H9 (cell line): Measurements from ENCODE around the gene ENHO. TPM values are rescaled to one million over a fixed set of nuclear protein-coding genes. Genes with fewer than 3 reads are reported as not detected.

Source experiments
- DNase-seq: peaks from one replicate; pipeline ENCODE4 v3.0.0-alpha.2; 2017
- H2AFZ ChIP-seq: one replicate; pipeline ENCODE4 v1.6.1; 2013; ENCODE audit warnings: mild to moderate bottlenecking, low read length, control low read depth, moderate library complexity
- H2AK5ac ChIP-seq: 2 replicates; pipeline ENCODE4 v1.6.1; 2013; ENCODE audit warnings: low read length, control low read depth, mixed read lengths; ENCODE audit not compliant: insufficient read length
- H2BK120ac ChIP-seq: one replicate; pipeline ENCODE4 v1.6.1; 2013; ENCODE audit warnings: low read depth, mild to moderate bottlenecking, low read length, control low read depth, inconsistent platforms; ENCODE audit not compliant: poor library complexity, severe bottlenecking
- H2BK12ac ChIP-seq: 2 replicates; pipeline ENCODE4 v1.6.1; 2013; ENCODE audit warnings: low read length, control low read depth, mixed read lengths, low read depth; ENCODE audit not compliant: insufficient read length
- H2BK15ac ChIP-seq: 2 replicates; pipeline ENCODE4 v1.6.1; 2013; ENCODE audit warnings: low read depth, low read length, control low read depth
- H2BK20ac ChIP-seq: one replicate; pipeline ENCODE4 v1.6.1; 2013; ENCODE audit warnings: low read depth, mild to moderate bottlenecking, low read length, control low read depth, inconsistent platforms; ENCODE audit not compliant: poor library complexity, severe bottlenecking
- H2BK5ac ChIP-seq: 2 replicates; pipeline ENCODE4 v1.6.1; 2013; ENCODE audit warnings: low read length, control low read depth, mixed read lengths; ENCODE audit not compliant: insufficient read length
- H3K14ac ChIP-seq: 2 replicates; pipeline ENCODE4 v1.6.1; 2013; ENCODE audit warnings: low read length, control low read depth; ENCODE audit not compliant: insufficient read depth
- H3K18ac ChIP-seq: 2 replicates; pipeline ENCODE4 v1.6.1; 2013; ENCODE audit warnings: low read depth, mild to moderate bottlenecking, mixed read lengths, low read length, control low read depth; ENCODE audit not compliant: insufficient read length
- H3K23ac ChIP-seq: 2 replicates; pipeline ENCODE4 v1.6.1; 2013; ENCODE audit warnings: low read length, control low read depth, mixed read lengths, low read depth; ENCODE audit not compliant: insufficient read length
- H3K23me2 ChIP-seq: 2 replicates; pipeline ENCODE4 v1.6.1; 2013; ENCODE audit warnings: low read depth, mild to moderate bottlenecking, mixed read lengths, low read length, control low read depth; ENCODE audit not compliant: insufficient read length, poor library complexity, severe bottlenecking
- H3K27ac ChIP-seq: 2 replicates; pipeline ENCODE4 v1.5.1; 2013; ENCODE audit warnings: low read length, control low read depth, mixed read lengths, low read depth; ENCODE audit not compliant: insufficient read length
- H3K27me3 ChIP-seq: 2 replicates; pipeline ENCODE4 v1.6.1; 2013; ENCODE audit warnings: low read length, control low read depth, inconsistent platforms; ENCODE audit not compliant: insufficient read depth
- H3K4ac ChIP-seq: 2 replicates; pipeline ENCODE4 v1.6.1; 2013; ENCODE audit warnings: low read depth, mild to moderate bottlenecking, control low read depth, inconsistent platforms, low read length, moderate library complexity
- H3K4me1 ChIP-seq: 2 replicates; pipeline ENCODE4 v1.6.1; 2013; ENCODE audit warnings: low read length, control low read depth, inconsistent platforms; ENCODE audit not compliant: insufficient read depth
- H3K4me2 ChIP-seq: 2 replicates; pipeline ENCODE4 v1.6.1; 2013; ENCODE audit warnings: low read length, control low read depth, mixed read lengths; ENCODE audit not compliant: insufficient read length, insufficient read depth
- H3K56ac ChIP-seq: 2 replicates; pipeline ENCODE4 v1.6.1; 2013; ENCODE audit warnings: low read depth, mild to moderate bottlenecking, mixed read lengths, low read length, control low read depth; ENCODE audit not compliant: insufficient read length
- H3K79me1 ChIP-seq: 2 replicates; pipeline ENCODE4 v1.6.1; 2013; ENCODE audit warnings: low read depth, mild to moderate bottlenecking, moderate library complexity, low read length, control low read depth, inconsistent platforms; ENCODE audit not compliant: insufficient read depth, poor library complexity, severe bottlenecking
- H3K79me2 ChIP-seq: 2 replicates; pipeline ENCODE4 v1.6.1; 2013; ENCODE audit warnings: low read length, control low read depth, inconsistent platforms; ENCODE audit not compliant: insufficient read depth
- H3K9ac ChIP-seq: 2 replicates; pipeline ENCODE4 v1.6.1; 2013; ENCODE audit warnings: low read length, control low read depth, mixed read lengths; ENCODE audit not compliant: insufficient read length; ENCODE audit errors: extremely low read depth
- H3K9me3 ChIP-seq: one replicate; pipeline ENCODE4 v1.6.1; 2013; ENCODE audit warnings: low read depth, low read length, inconsistent platforms; ENCODE audit not compliant: control insufficient read depth
- H3T11ph ChIP-seq: one replicate; pipeline ENCODE4 v1.6.1; 2013; ENCODE audit warnings: mild to moderate bottlenecking, low read length, control low read depth, inconsistent platforms
- H4K20me1 ChIP-seq: one replicate; pipeline ENCODE4 v1.6.1; 2013; ENCODE audit not compliant: control insufficient read depth, insufficient read length, insufficient read depth
- H4K5ac ChIP-seq: 2 replicates; pipeline ENCODE4 v1.6.1; 2013; ENCODE audit warnings: low read depth, mild to moderate bottlenecking, mixed read lengths, low read length, control low read depth; ENCODE audit not compliant: insufficient read length
- H4K8ac ChIP-seq: replicated peaks from 2 replicates; pipeline ENCODE4 v1.6.1; 2013; ENCODE audit warnings: low read length, control low read depth, mixed read lengths, low read depth; ENCODE audit not compliant: insufficient read length
- H4K91ac ChIP-seq: 2 replicates; pipeline ENCODE4 v1.6.1; 2013; ENCODE audit warnings: low read depth, mild to moderate bottlenecking, moderate library complexity, mixed read lengths, low read length, control low read depth; ENCODE audit not compliant: insufficient read length
- H3K27ac Mint-ChIP-seq, 3 experiments: 2 replicates in 2 of 3; 3 replicates in 1 of 3; pipeline ENCODE4 v1.8.0; 2020 to 2021; ENCODE audit warnings: mixed read lengths in 3 of 3, mild to moderate bottlenecking in 1 of 3, moderate library complexity in 1 of 3
- H3K27me3 Mint-ChIP-seq: 2 replicates; pipeline ENCODE4 v1.8.0; 2021; ENCODE audit warnings: low read depth, mild to moderate bottlenecking, moderate library complexity, mixed read lengths
- H3K36me3 Mint-ChIP-seq, 3 experiments: 2 replicates in 2 of 3; 3 replicates in 1 of 3; pipeline ENCODE4 v1.8.0; 2020 to 2021; ENCODE audit warnings: low read depth in 3 of 3, mixed read lengths in 3 of 3; ENCODE audit not compliant: insufficient read depth in 1 of 3
- H3K4me1 Mint-ChIP-seq, 2 experiments: 2 replicates each; pipeline ENCODE4 v1.8.0; 2020; ENCODE audit warnings: mixed read lengths in 2 of 2
- H3K4me3 Mint-ChIP-seq, 2 experiments: 2 replicates in 1 of 2; 3 replicates in 1 of 2; pipeline ENCODE4 v1.8.0; 2020 to 2021; ENCODE audit warnings: mild to moderate bottlenecking in 2 of 2, mixed read lengths in 2 of 2, moderate library complexity in 1 of 2
- H3K9me3 Mint-ChIP-seq, 2 experiments: 2 replicates in 1 of 2; 3 replicates in 1 of 2; pipeline ENCODE4 v1.8.0; 2020; ENCODE audit warnings: mild to moderate bottlenecking in 2 of 2, mixed read lengths in 2 of 2, moderate library complexity in 1 of 2
- CTCF ChIP-seq: fragments of 200-600 bp; sonication (generic); conservative IDR thresholded peaks from 3 replicates; pipeline ENCODE4 v1.8.0; 2021; ENCODE audit warnings: antibody characterized with exemption, mild to moderate bottlenecking
- WGBS: extraction: QIAGEN DNeasy Blood & Tissue Kit; methylation state at CpG from one replicate; pipeline ENCODE4 v1.1.7; 2013; ENCODE audit warnings: missing lambda C conversion rate, low lambda C conversion rate, mixed read lengths; ENCODE audit not compliant: insufficient read length; ENCODE audit errors: extremely low coverage; 5-methylcytosine and 5-hydroxymethylcytosine counted together
- total RNA-seq: library from RNA; stranded (reverse); gene quantifications from 2 replicates; pipeline ENCODE4 v1.2.1, GENCODE V29; 2021

The ENHO gene
- total RNA-seq, 1 experiment from 2014 or later = 14.5 TPM

- Mint-ChIP-seq H3K4me3 (no peak overlapping the region), H3K27me3 (peaks cover 3% of the 10 kb centered on the region; the same call in 1 of the 2 replicates), H3K4me1 (peaks cover 8 to 29% of the 10 kb centered on the region in 2 experiments), H3K27ac (no peak overlapping the region), H3K9me3 (no peaks in the 10 kb centered on the region), H3K36me3 (no peaks in the 10 kb centered on the region)
- Histone ChIP-seq H3K27me3 (no peaks in the 10 kb centered on the region), H4K8ac (no peak overlapping the region), H3K4ac (no peak overlapping the region), H3K4me2 (no peak overlapping the region), H4K20me1 (no peaks in the 10 kb centered on the region), H2BK5ac (no peak overlapping the region), H4K5ac (no peak overlapping the region), H3K79me2 (no peaks in the 10 kb centered on the region), H2BK20ac (no peak overlapping the region), H3K14ac (no peak overlapping the region), H2BK15ac (no peak overlapping the region), H3K23ac (no peak overlapping the region), H3T11ph (no peak overlapping the region), H3K9me3 (no peaks in the 10 kb centered on the region), H3K79me1 (no peaks in the 10 kb centered on the region), H2BK120ac (no peak overlapping the region), H3K9ac (no peak overlapping the region), H4K91ac (no peak overlapping the region), H3K27ac (no peak overlapping the region), H3K56ac (no peak overlapping the region), H2BK12ac (no peak overlapping the region), H2AK5ac (no peak overlapping the region), H3K23me2 (no peaks in the 10 kb centered on the region), H3K4me1 (0 out of 2 replicates have a peak, but pooled peaks cover 2% of the 10 kb centered on the region), H3K18ac (no peak overlapping the region), H2AFZ (no peak overlapping the region)
- TF ChIP-seq CTCF = no peak
- no CpG with 5 or more reads among the region's 3 CpGs for WGBS
- no peak for DNase-seq
Measured at GRCh38 chr9:34498553-34498952, 24.2 kb downstream of the ENHO start.
